Memory B cell (primary cell): Measurements from ENCODE around the gene APOL1.
A peak's percentile ranks its signal among the peaks of the same experiment; 100 is the strongest.

Experiments
- ATAC-seq: fragments of 150-1000 bp; cut with Tn5 transposase; 2 replicates; pipeline ENCODE4 v1.10.0; 2021; ENCODE audit warnings: low read depth, mild to moderate bottlenecking, moderate library complexity
- DNase-seq, 2 donors: peaks; one replicate each; pipeline ENCODE4 v3.0.0; 2022; ENCODE audit warnings: low spot score in 2 of 2
- H3K27ac Mint-ChIP-seq: one replicate; pipeline ENCODE4 v1.8.0; 2022; ENCODE audit warnings: mild to moderate bottlenecking, moderate library complexity, mixed read lengths
- H3K27me3 Mint-ChIP-seq: one replicate; pipeline ENCODE4 v1.8.0; 2022; ENCODE audit warnings: mixed read lengths
- H3K36me3 Mint-ChIP-seq: one replicate; pipeline ENCODE4 v1.8.0; 2022; ENCODE audit warnings: mild to moderate bottlenecking, mixed read lengths
- H3K4me1 Mint-ChIP-seq: one replicate; pipeline ENCODE4 v1.8.0; 2022; ENCODE audit warnings: mixed read lengths
- H3K4me3 Mint-ChIP-seq: one replicate; pipeline ENCODE4 v1.8.0; 2022; ENCODE audit warnings: mild to moderate bottlenecking, moderate library complexity, mixed read lengths
- H3K9me3 Mint-ChIP-seq: one replicate; pipeline ENCODE4 v1.8.0; 2022; ENCODE audit warnings: mixed read lengths

APOL1 gene

GRCh38 chr22:36232715-36233401 is 20.1 kb upstream of the APOL1 start:
- H3K36me3 Mint-ChIP-seq = peaks cover 33% of the 10 kb centered on the region
- H3K9me3 Mint-ChIP-seq = peaks cover 4% of the 10 kb centered on the region
- H3K4me1 Mint-ChIP-seq = peaks cover 39% of the 10 kb centered on the region
- H3K27ac Mint-ChIP-seq = peak overlapping the region; percentile 70
- no peak overlapping the region for H3K4me3 Mint-ChIP-seq
- ATAC-seq = peak; percentile 91
- DNase-seq = peak in 1 of 2 donors; percentile 27
- no peaks in the 10 kb centered on the region for H3K27me3 Mint-ChIP-seq

GRCh38 chr22:36233796-36234195 is 19.1 kb upstream of the APOL1 start:
- Mint-ChIP-seq H3K27me3 (no peaks in the 10 kb centered on the region), H3K27ac (peak overlapping the region; percentile 70), H3K4me1 (peaks cover 44% of the 10 kb centered on the region), H3K9me3 (peaks cover 4% of the 10 kb centered on the region), H3K36me3 (peaks cover 32% of the 10 kb centered on the region), H3K4me3 (no peak overlapping the region)
- DNase-seq (no peak), ATAC-seq (no peak)

GRCh38 chr22:36234213-36234612 is 18.7 kb upstream of the APOL1 start:
- DNase-seq (no peak), ATAC-seq (no peak)
- H3K27ac Mint-ChIP-seq = peak overlapping the region; percentile 64
- H3K4me3 Mint-ChIP-seq = no peak overlapping the region
- H3K27me3 Mint-ChIP-seq = no peaks in the 10 kb centered on the region
- H3K4me1 Mint-ChIP-seq = peaks cover 47% of the 10 kb centered on the region
- H3K9me3 Mint-ChIP-seq = peaks cover 4% of the 10 kb centered on the region
- H3K36me3 Mint-ChIP-seq = peaks cover 32% of the 10 kb centered on the region

- H3K4me3 Mint-ChIP-seq = no peak overlapping the region
- ATAC-seq (no peak), DNase-seq (no peak)
- peaks cover 4% of the 10 kb centered on the region for H3K9me3 Mint-ChIP-seq
- H3K27ac Mint-ChIP-seq = peak overlapping the region; percentile 64
- H3K36me3 Mint-ChIP-seq = peaks cover 32% of the 10 kb centered on the region
- H3K27me3 Mint-ChIP-seq = no peaks in the 10 kb centered on the region
- H3K4me1 Mint-ChIP-seq = peaks cover 54% of the 10 kb centered on the region
Measured at GRCh38 chr22:36234919-36235318, 18.0 kb upstream of the APOL1 start.

- peaks cover 29% of the 10 kb centered on the region for H3K36me3 Mint-ChIP-seq
- peaks cover 55% of the 10 kb centered on the region for H3K4me1 Mint-ChIP-seq
- no peaks in the 10 kb centered on the region for H3K27me3 Mint-ChIP-seq
- H3K27ac Mint-ChIP-seq = no peak overlapping the region
- ATAC-seq (no peak), DNase-seq (no peak)
- no peak overlapping the region for H3K4me3 Mint-ChIP-seq
- peaks cover 4% of the 10 kb centered on the region for H3K9me3 Mint-ChIP-seq
Measured at GRCh38 chr22:36235585-36235984, 17.3 kb upstream of the APOL1 start.

GRCh38 chr22:36236388-36237319 is 16.3 kb upstream of the APOL1 start:
- Mint-ChIP-seq H3K36me3 (peaks cover 24% of the 10 kb centered on the region), H3K27me3 (no peaks in the 10 kb centered on the region), H3K9me3 (peaks cover 4% of the 10 kb centered on the region), H3K27ac (no peak overlapping the region), H3K4me1 (peaks cover 55% of the 10 kb centered on the region), H3K4me3 (peak overlapping the region; percentile 33)
- no peak for ATAC-seq
- no peak for DNase-seq

GRCh38 chr22:36237462-36238372 is 15.2 kb upstream of the APOL1 start:
- DNase-seq = no peak
- Mint-ChIP-seq H3K4me1 (peaks cover 52% of the 10 kb centered on the region), H3K4me3 (peak overlapping the region; percentile 99), H3K36me3 (peaks cover 19% of the 10 kb centered on the region), H3K27me3 (no peaks in the 10 kb centered on the region), H3K27ac (peak overlapping the region; percentile 97), H3K9me3 (peaks cover 4% of the 10 kb centered on the region)
- no peak for ATAC-seq

- peaks cover 44% of the 10 kb centered on the region for H3K4me1 Mint-ChIP-seq
Measured at GRCh38 chr22:36238373-36239149, 14.4 kb upstream of the APOL1 start.

GRCh38 chr22:36239150-36239400 is 13.9 kb upstream of the APOL1 start:
- H3K4me1 Mint-ChIP-seq = peaks cover 42% of the 10 kb centered on the region
- peak overlapping the region; percentile 99 for H3K4me3 Mint-ChIP-seq
- H3K36me3 Mint-ChIP-seq = peaks cover 19% of the 10 kb centered on the region
- ATAC-seq (no peak), DNase-seq (peak in 1 of 2 donors; percentile 20)
- no peaks in the 10 kb centered on the region for H3K27me3 Mint-ChIP-seq
- peaks cover 4% of the 10 kb centered on the region for H3K9me3 Mint-ChIP-seq
- peak overlapping the region; percentile 97 for H3K27ac Mint-ChIP-seq

More at GRCh38 chr22:36238373-36239149, 14.4 kb upstream of the APOL1 start:
- H3K4me3 Mint-ChIP-seq = peak overlapping the region; percentile 99
- ATAC-seq (no peak), DNase-seq (no peak)
- H3K36me3 Mint-ChIP-seq = peaks cover 19% of the 10 kb centered on the region
- H3K27me3 Mint-ChIP-seq = no peaks in the 10 kb centered on the region
- H3K27ac Mint-ChIP-seq = peak overlapping the region; percentile 97
- peaks cover 4% of the 10 kb centered on the region for H3K9me3 Mint-ChIP-seq

GRCh38 chr22:36239401-36240171 is 13.3 kb upstream of the APOL1 start, which contains the start of gene APOL2:
TSS of gene APOL2 (minus strand) at chr22:36239527. CDS start at chr22:36233162, 6,365 bp downstream.
- ATAC-seq = peak; percentile 98
- H3K36me3 Mint-ChIP-seq = peaks cover 19% of the 10 kb centered on the region

GRCh38 chr22:36243986-36244385 is 8.9 kb upstream of the APOL1 start:
- Mint-ChIP-seq H3K4me3 (no peak overlapping the region), H3K27ac (no peak overlapping the region), H3K27me3 (no peaks in the 10 kb centered on the region), H3K4me1 (peaks cover 10% of the 10 kb centered on the region), H3K9me3 (no peaks in the 10 kb centered on the region), H3K36me3 (peaks cover 2% of the 10 kb centered on the region)
- no peak for ATAC-seq
- DNase-seq = no peak

More at GRCh38 chr22:36239401-36240171, 13.3 kb upstream of the APOL1 start, which contains the start of gene APOL2:
- Mint-ChIP-seq H3K9me3 (peaks cover 4% of the 10 kb centered on the region), H3K27ac (peak within 1 kb of the TSS; percentile 97), H3K27me3 (no peaks in the 10 kb centered on the region), H3K4me1 (peaks cover 39% of the 10 kb centered on the region), H3K4me3 (peak within 1 kb of the TSS; percentile 99)
- DNase-seq = peak; percentile 65 to 76

GRCh38 chr22:36244522-36245391 is 8.2 kb upstream of the APOL1 start:
- no peaks in the 10 kb centered on the region for H3K27me3 Mint-ChIP-seq
- peaks cover 2% of the 10 kb centered on the region for H3K36me3 Mint-ChIP-seq
- DNase-seq (no peak), ATAC-seq (no peak)
- H3K4me1 Mint-ChIP-seq = peaks cover 3% of the 10 kb centered on the region
- no peaks in the 10 kb centered on the region for H3K9me3 Mint-ChIP-seq
- H3K27ac Mint-ChIP-seq = no peak overlapping the region
- H3K4me3 Mint-ChIP-seq = no peak overlapping the region
